Neural cell (in vitro differentiated cells): ENCODE results near the gene FHL1. TPM values are rescaled to one million over a fixed set of nuclear protein-coding genes. Genes with fewer than 3 reads are reported as not detected.

ENCODE experiments used
- H2AFZ ChIP-seq: fragments of 200-600, 300-800 bp; sonication (generic), shearing (Covaris generic); 2 replicates; pipeline ENCODE4 v1.6.0; 2014; ENCODE audit warnings: low read depth, mild to moderate bottlenecking, antibody characterized with exemption, low read length, moderate library complexity
- H3F3A ChIP-seq: fragments of 200-600 bp; shearing (Covaris generic); 2 replicates; pipeline ENCODE4 v1.6.1; 2016; ENCODE audit warnings: mild to moderate bottlenecking, moderate library complexity, mixed read lengths, antibody characterized with exemption, low read length; ENCODE audit not compliant: insufficient read depth, poor library complexity, severe bottlenecking
- H3K27ac ChIP-seq: fragments of 200-600, 300-800 bp; sonication (generic), shearing (Covaris generic); 2 replicates; pipeline ENCODE4 v1.5.1; 2014; ENCODE audit warnings: mild to moderate bottlenecking, low read length, moderate library complexity
- H3K27me3 ChIP-seq: fragments of 300-800, 200-600 bp; sonication (generic), shearing (Covaris generic); 2 replicates; pipeline ENCODE4 v1.6.0; 2014; ENCODE audit warnings: mild to moderate bottlenecking, low read depth, low read length, moderate library complexity; ENCODE audit not compliant: insufficient read depth
- H3K36me3 ChIP-seq: fragments of 300-800, 200-600 bp; sonication (generic), shearing (Covaris generic); 2 replicates; pipeline ENCODE4 v1.5.1; 2014; ENCODE audit warnings: mild to moderate bottlenecking, antibody characterized with exemption, low read length, moderate library complexity; ENCODE audit not compliant: insufficient read depth
- H3K4me2 ChIP-seq: fragments of 300-800, 200-600 bp; sonication (generic), shearing (Covaris generic); 2 replicates; pipeline ENCODE4 v1.6.0; 2014; ENCODE audit warnings: mild to moderate bottlenecking, low read length
- H3K4me3 ChIP-seq: fragments of 300-800, 200-600 bp; sonication (generic), shearing (Covaris generic); 2 replicates; pipeline ENCODE4 v1.5.1; 2014; ENCODE audit warnings: mild to moderate bottlenecking, low read length, moderate library complexity
- H3K79me2 ChIP-seq: fragments of 200-600 bp; shearing (Covaris generic); replicated peaks from 2 replicates; pipeline ENCODE4 v1.6.0; 2014; ENCODE audit warnings: mild to moderate bottlenecking, low read length, moderate library complexity; ENCODE audit not compliant: insufficient read depth
- H3K9ac ChIP-seq: fragments of 300-800, 200-600 bp; sonication (generic), shearing (Covaris generic); 2 replicates; pipeline ENCODE4 v1.6.1; 2016; ENCODE audit warnings: mild to moderate bottlenecking, low read length, mixed read lengths
- H3K9me2 ChIP-seq: fragments of 200-600 bp; shearing (Covaris generic); 2 replicates; pipeline ENCODE4 v1.6.1; 2016; ENCODE audit warnings: mild to moderate bottlenecking, low read length, mixed read lengths; ENCODE audit not compliant: insufficient read depth
- H3K9me3 ChIP-seq: fragments of 200-600, 300-800 bp; sonication (generic), shearing (Covaris generic); 2 replicates; pipeline ENCODE4 v1.6.1; 2016; ENCODE audit warnings: mild to moderate bottlenecking, mixed run types, low read length, moderate library complexity, mixed read lengths
- H4K20me1 ChIP-seq: fragments of 200-600 bp; shearing (Covaris generic); 2 replicates; pipeline ENCODE4 v1.6.1; 2016; ENCODE audit warnings: mild to moderate bottlenecking, mixed run types; ENCODE audit not compliant: insufficient read depth
- CTCF ChIP-seq: fragments of 450-650 bp; IDR thresholded peaks from 2 replicates; pipeline ENCODE4 v1.5.1; 2014; ENCODE audit warnings: antibody characterized with exemption, mild to moderate bottlenecking, moderate library complexity; ENCODE audit not compliant: poor library complexity, severe bottlenecking
- EP300 ChIP-seq: fragments of 450-650 bp; conservative IDR thresholded peaks from 2 replicates; pipeline ENCODE4 v1.6.1; 2014; ENCODE audit warnings: antibody characterized with exemption, mild to moderate bottlenecking, moderate library complexity; ENCODE audit not compliant: poor library complexity, severe bottlenecking
- EZH2 ChIP-seq: fragments of 200-600, 300-800 bp; shearing (Covaris generic), sonication (generic); IDR thresholded peaks from 2 replicates; pipeline ENCODE4 v1.6.1; 2014; ENCODE audit warnings: antibody characterized with exemption, low read length, borderline replicate concordance, mild to moderate bottlenecking; ENCODE audit not compliant: insufficient read depth, poor library complexity, severe bottlenecking
- MXI1 ChIP-seq: fragments of 450-650 bp; conservative IDR thresholded peaks from 2 replicates; pipeline ENCODE4 v1.6.1; 2014; ENCODE audit warnings: antibody characterized with exemption, mild to moderate bottlenecking; ENCODE audit not compliant: poor library complexity, severe bottlenecking
- POLR2AphosphoS5 ChIP-seq: IDR thresholded peaks from 2 replicates; pipeline ENCODE4 v1.6.1; 2012
- RAD21 ChIP-seq: fragments of 450-650 bp; conservative IDR thresholded peaks from 2 replicates; pipeline ENCODE4 v1.6.1; 2014; ENCODE audit warnings: antibody characterized with exemption, mild to moderate bottlenecking, moderate library complexity
- REST ChIP-seq: IDR thresholded peaks from 2 replicates; pipeline ENCODE4 v1.6.1; 2012; ENCODE audit warnings: borderline replicate concordance
- SMC3 ChIP-seq: fragments of 450-650 bp; conservative IDR thresholded peaks from 2 replicates; pipeline ENCODE4 v1.6.1; 2014; ENCODE audit warnings: antibody characterized with exemption, mild to moderate bottlenecking, moderate library complexity; ENCODE audit not compliant: poor library complexity
- TAF1 ChIP-seq: IDR thresholded peaks from 2 replicates; pipeline ENCODE4 v1.6.1; 2012; ENCODE audit warnings: low read depth
- polyA plus RNA-seq: library from polyadenylated mRNA; depleted of rRNA; stranded (reverse); fragments of >200 nt; gene quantifications from 2 replicates; pipeline ENCODE4 v1.2.3, GENCODE V29; 2014

The FHL1 gene
- polyA plus RNA-seq, 1 donor from 2014 or later: 235 TPM

- no peak overlapping the region for H2AFZ ChIP-seq
- H3K4me2 ChIP-seq: no peak overlapping the region
- no peaks in the 10 kb centered on the region for H3F3A ChIP-seq
- no peaks in the 10 kb centered on the region for H3K9me3 ChIP-seq
- H3K4me3 ChIP-seq: no peak overlapping the region
- TF ChIP-seq CTCF: no peak
- no peak for TF ChIP-seq MXI1
- no peak for TF ChIP-seq POLR2AphosphoS5
- TF ChIP-seq REST: no peak
- no peak for TF ChIP-seq SMC3
- TF ChIP-seq EP300: no peak
- no peak for TF ChIP-seq EZH2
- no peak for TF ChIP-seq TAF1
- no peak for TF ChIP-seq RAD21
- H3K79me2 ChIP-seq: no peaks in the 10 kb centered on the region
- no peaks in the 10 kb centered on the region for H3K36me3 ChIP-seq
- H3K9me2 ChIP-seq: no peaks in the 10 kb centered on the region
- H3K27ac ChIP-seq: no peak overlapping the region
- no peaks in the 10 kb centered on the region for H3K27me3 ChIP-seq
- H4K20me1 ChIP-seq: no peaks in the 10 kb centered on the region
- no peak overlapping the region for H3K9ac ChIP-seq
These were observed 73.6 kb downstream of the FHL1 start for GRCh38 chrX:136220951-136221350.

GRCh38 chrX:136221851-136222513 is 74.6 kb downstream of the FHL1 start:
- H3K9ac ChIP-seq: no peak overlapping the region
- no peak overlapping the region for H3K4me3 ChIP-seq
- no peaks in the 10 kb centered on the region for H4K20me1 ChIP-seq
- H3K4me2 ChIP-seq: no peak overlapping the region
- no peaks in the 10 kb centered on the region for H3F3A ChIP-seq
- no peak overlapping the region for H3K27ac ChIP-seq
- no peaks in the 10 kb centered on the region for H3K79me2 ChIP-seq
- no peak overlapping the region for H2AFZ ChIP-seq
- no peaks in the 10 kb centered on the region for H3K9me2 ChIP-seq
- no peak for TF ChIP-seq MXI1
- no peak for TF ChIP-seq SMC3
- TF ChIP-seq CTCF: no peak
- TF ChIP-seq REST: no peak
- TF ChIP-seq TAF1: no peak
- TF ChIP-seq POLR2AphosphoS5: no peak
- TF ChIP-seq RAD21: no peak
- TF ChIP-seq EP300: no peak
- TF ChIP-seq EZH2: no peak
- H3K36me3 ChIP-seq: no peaks in the 10 kb centered on the region
- H3K27me3 ChIP-seq: no peaks in the 10 kb centered on the region
- no peaks in the 10 kb centered on the region for H3K9me3 ChIP-seq
